Common myeloid progenitor, CD34-positive (primary cell): ENCODE data around the gene IQCE.

Source experiments
- CTCF ChIA-PET: fragments of 350-600 bp; sonication (Branson Sonifier 250); formaldehyde crosslinking; loops from one replicate; lab custom pipeline; 2021; ENCODE audit warnings: antibody characterized with exemption; lab: Charles Lee
- POLR2A ChIA-PET: fragments of 350-600 bp; sonication (Branson Sonifier 250); formaldehyde crosslinking; loops from one replicate; lab custom pipeline; 2021; ENCODE audit warnings: antibody characterized with exemption; lab: Charles Lee
- DNase-seq, 3 donors: peaks; one replicate each; pipeline versions ENCODE4 v3.0.0 to v3.0.0-alpha.2; 2013
- H3K27ac ChIP-seq, 2 experiments: 1 replicate in 1 of 2; 2 replicates in 1 of 2; pipeline ENCODE4 v1.7.0; 2013; ENCODE audit warnings: inconsistent platforms in 2 of 2, low read length in 2 of 2, mild to moderate bottlenecking in 2 of 2, low read depth in 1 of 2, moderate library complexity in 1 of 2; ENCODE audit not compliant: severe bottlenecking in 2 of 2, insufficient read depth in 1 of 2, poor library complexity in 1 of 2
- H3K27me3 ChIP-seq, 5 experiments: replicated peaks in 2 of 5; 1 replicate in 3 of 5; 2 replicates in 2 of 5; pipeline versions ENCODE4 v1.6.1 to v1.7.0; 2013; ENCODE audit warnings: low read length in 4 of 5, mild to moderate bottlenecking in 2 of 5, moderate library complexity in 2 of 5, inconsistent platforms in 1 of 5; ENCODE audit not compliant: insufficient read depth in 5 of 5, control insufficient read depth in 4 of 5
- H3K36me3 ChIP-seq, 4 experiments: 1 replicate in 2 of 4; 2 replicates in 2 of 4; pipeline versions ENCODE4 v1.6.1 to v1.7.0; 2013; ENCODE audit warnings: low read length in 3 of 4, control low read depth in 1 of 4, mild to moderate bottlenecking in 1 of 4; ENCODE audit not compliant: control insufficient read depth in 4 of 4, insufficient read depth in 4 of 4
- H3K4me1 ChIP-seq, 4 experiments: 1 replicate in 3 of 4; 2 replicates in 1 of 4; pipeline versions ENCODE4 v1.6.1 to v1.7.1; 2013; ENCODE audit warnings: low read length in 3 of 4, mild to moderate bottlenecking in 3 of 4, control low read depth in 1 of 4, inconsistent platforms in 1 of 4, moderate library complexity in 1 of 4; ENCODE audit not compliant: control insufficient read depth in 4 of 4, insufficient read depth in 4 of 4; ENCODE audit errors: control extremely low read depth in 1 of 4
- H3K4me3 ChIP-seq, 7 experiments: 1 replicate in 4 of 7; 2 replicates in 3 of 7; pipeline versions ENCODE4 v1.5.1 to v1.7.0; 2013; ENCODE audit warnings: mild to moderate bottlenecking in 7 of 7, low read length in 6 of 7, moderate library complexity in 6 of 7, inconsistent platforms in 2 of 7, low read depth in 2 of 7, control low read depth in 1 of 7; ENCODE audit not compliant: insufficient read depth in 4 of 7, control insufficient read depth in 1 of 7; ENCODE audit errors: extremely low read depth in 1 of 7
- H3K9me3 ChIP-seq, 5 experiments: 1 replicate in 4 of 5; 2 replicates in 1 of 5; pipeline versions ENCODE4 v1.6.1 to v1.7.1; 2013; ENCODE audit warnings: low read length in 4 of 5, mild to moderate bottlenecking in 2 of 5, inconsistent platforms in 1 of 5, low read depth in 1 of 5, moderate library complexity in 1 of 5; ENCODE audit not compliant: control insufficient read depth in 4 of 5, insufficient read depth in 2 of 5; ENCODE audit errors: control extremely low read depth in 1 of 5
- WGBS: methylation state at CpG from one replicate; pipeline ENCODE4 v1.1.5; 2013; ENCODE audit not compliant: insufficient coverage; 5-methylcytosine and 5-hydroxymethylcytosine counted together

The IQCE gene

DNA sequence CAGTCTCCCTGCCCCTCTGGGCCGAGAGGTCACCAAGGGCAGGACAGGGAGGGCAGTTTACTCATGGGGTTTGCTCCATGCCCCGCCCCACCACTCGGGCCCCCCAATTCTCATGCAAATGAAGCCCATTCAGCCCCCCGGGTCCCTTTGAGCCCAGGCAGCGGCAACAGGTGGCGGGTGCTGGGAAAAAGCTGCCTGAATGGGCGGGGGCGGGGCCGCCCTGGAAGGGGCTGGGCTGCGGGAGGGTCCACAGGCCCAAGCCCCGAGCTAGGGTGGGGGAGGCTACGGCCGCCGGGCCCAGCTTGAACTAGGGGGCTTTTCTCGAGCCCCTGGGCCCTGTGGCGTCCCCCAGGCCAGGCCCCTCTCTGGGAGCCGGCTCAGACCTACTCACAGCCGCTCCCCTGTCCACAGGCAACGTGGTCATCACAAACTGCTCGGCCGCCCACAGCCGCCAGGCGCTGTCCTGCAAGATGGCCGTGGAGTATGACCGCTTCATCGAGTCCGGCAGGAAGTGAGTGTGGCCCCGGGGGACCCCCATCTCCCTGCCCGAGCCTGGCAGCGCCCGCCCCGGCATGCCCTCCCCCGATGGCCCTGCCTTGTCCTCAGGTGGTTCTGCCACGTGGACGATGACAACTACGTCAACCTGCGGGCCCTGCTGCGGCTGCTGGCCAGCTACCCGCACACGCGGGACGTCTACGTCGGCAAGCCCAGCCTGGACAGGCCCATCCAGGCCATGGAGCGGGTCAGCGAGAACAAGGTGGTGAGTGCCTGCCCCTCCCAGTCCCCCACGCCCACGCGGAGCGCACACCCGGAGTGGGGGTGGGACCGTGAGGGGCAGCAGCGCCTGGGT lies 33.7 kb upstream of the IQCE start:
- peaks cover 11 to 99% (median 96%) of the 10 kb centered on the region in 4 experiments for H3K4me1 ChIP-seq
- H3K36me3 ChIP-seq, result peaks cover 0 to 26% (median 9%) of the 10 kb centered on the region in 4 experiments
- CTCF ChIA-PET, result interaction anchor here (1.0 to 6.6 kb wide), 2 partner anchors 14 to 37 kb away, joined by 4 to 22 read pairs; no protein-coding TSS in a partner anchor
- no peak for DNase-seq
- H3K9me3 ChIP-seq, result no peaks in the 10 kb centered on the region
- H3K27ac ChIP-seq, result no peak overlapping the region
- POLR2A ChIA-PET, result interaction anchor here (1.9 kb wide), 1 partner anchor 14 kb away, joined by 10 read pairs; no protein-coding TSS in a partner anchor
- H3K4me3 ChIP-seq, result no peak overlapping the region
- 91% methylated on average over 45 of the region's 53 CpGs for WGBS
- peaks cover 0 to 4% (median 0%) of the 10 kb centered on the region in 5 experiments for H3K27me3 ChIP-seq

DNA sequence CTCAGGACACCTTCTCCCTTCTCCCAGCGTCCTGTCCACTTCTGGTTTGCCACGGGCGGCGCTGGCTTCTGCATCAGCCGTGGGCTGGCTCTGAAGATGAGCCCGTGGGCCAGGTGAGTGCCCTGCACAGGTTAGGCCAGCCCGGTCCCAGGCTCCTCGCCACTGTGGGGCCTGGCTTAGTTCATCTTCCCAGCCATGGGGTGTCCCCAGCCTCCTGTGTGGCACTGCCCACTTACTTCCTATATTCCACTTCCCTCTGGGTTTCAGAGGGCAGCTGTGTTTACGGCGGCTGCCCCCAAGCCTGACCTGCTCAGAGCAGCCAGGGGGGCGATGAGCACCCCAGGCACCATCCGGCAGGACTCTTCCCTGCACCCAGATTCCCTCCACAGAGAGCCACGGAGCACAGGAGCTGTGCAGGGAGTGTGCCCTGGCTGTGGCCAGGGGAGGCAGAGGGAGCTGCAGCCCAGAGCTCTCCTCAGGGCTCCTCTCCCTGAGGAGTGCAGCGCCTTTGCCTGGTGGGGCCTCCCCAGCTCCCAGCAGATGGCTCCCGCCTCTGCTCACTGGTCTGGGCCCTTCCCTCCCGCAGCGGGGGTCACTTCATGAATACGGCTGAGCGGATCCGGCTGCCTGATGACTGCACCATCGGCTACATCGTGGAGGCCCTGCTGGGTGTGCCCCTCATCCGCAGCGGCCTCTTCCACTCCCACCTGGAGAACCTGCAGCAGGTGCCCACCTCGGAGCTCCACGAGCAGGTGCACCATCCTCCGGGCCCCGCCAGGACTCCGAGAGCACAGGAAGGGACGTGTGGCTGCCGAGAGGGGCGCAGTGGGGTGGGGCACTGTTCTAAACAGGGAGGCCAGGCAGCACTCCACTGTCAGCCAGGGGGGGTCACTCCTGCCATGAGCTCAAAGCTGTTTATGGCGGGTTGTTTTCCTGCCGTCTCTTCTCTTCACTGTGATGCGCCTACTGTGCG lies 32.8 kb upstream of the IQCE start:
- Histone ChIP-seq H3K4me3 (no peak overlapping the region), H3K36me3 (peaks cover 0 to 26% (median 9%) of the 10 kb centered on the region in 4 experiments), H3K27me3 (no peaks in the 10 kb centered on the region), H3K27ac (no peak overlapping the region), H3K4me1 (peaks cover 11 to 99% (median 96%) of the 10 kb centered on the region in 4 experiments), H3K9me3 (no peaks in the 10 kb centered on the region)
- DNase-seq, result no peak
- 79% methylated on average over 26 of the region's 36 CpGs for whole genome bisulfite sequencing
- POLR2A ChIA-PET, result interaction anchor here (1.9 kb wide), 1 partner anchor 15 kb away, joined by 10 read pairs; no protein-coding TSS in a partner anchor
- CTCF ChIA-PET, result interaction anchor here (1.0 to 6.6 kb wide), 3 partner anchors 9 to 20 kb away, joined by 3 to 22 read pairs (median 3); no protein-coding TSS in a partner anchor

DNA sequence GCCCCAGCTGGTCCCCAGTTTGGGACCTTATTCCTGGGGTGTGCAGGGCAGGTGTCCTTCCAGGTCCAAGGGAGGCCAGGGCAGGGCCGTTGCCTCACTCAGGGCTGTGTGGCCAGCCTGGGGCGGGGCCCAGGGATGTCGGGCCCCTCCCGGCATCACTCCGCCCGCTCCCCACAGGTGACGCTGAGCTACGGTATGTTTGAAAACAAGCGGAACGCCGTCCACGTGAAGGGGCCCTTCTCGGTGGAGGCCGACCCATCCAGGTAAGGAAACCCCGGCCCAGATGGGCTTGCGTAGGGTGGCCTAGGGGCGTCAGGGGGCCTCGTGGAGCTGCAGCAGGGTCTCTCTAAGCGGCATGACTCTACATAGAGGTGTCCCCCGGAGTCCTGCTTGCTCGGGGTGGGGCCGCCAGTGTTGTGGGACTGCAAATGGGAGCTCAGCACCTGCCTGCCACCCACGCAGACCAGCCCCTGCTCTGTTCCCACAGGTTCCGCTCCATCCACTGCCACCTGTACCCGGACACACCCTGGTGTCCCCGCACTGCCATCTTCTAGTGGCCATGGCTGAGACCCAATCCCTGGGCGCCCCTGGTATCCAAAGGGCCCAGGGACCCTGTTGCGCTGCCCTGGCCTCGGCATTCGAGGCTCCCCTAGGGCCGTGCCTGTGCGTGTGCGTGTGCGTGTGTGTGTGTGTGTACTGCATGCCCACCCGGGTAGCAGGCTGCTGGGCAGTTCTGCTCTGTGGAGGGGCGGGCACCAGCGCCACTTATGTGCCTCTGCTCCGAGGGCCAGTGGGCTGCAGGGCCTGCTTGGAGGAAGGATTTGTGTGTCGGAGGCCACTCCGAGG lies 31.9 kb upstream of the IQCE start:
- ChIA-PET CTCF (interaction anchor here (0.9 to 6.6 kb wide), 5 partner anchors 10 to 57 kb away, joined by 3 to 22 read pairs (median 4); partner anchors contain the start of gene BRAT1), POLR2A (interaction anchor here (1.1 to 1.9 kb wide), 2 partner anchors 16 kb away, joined by 5 to 10 read pairs; no protein-coding TSS in a partner anchor)
- Histone ChIP-seq H3K4me3 (no peak overlapping the region), H3K27ac (no peak overlapping the region), H3K27me3 (no peaks in the 10 kb centered on the region), H3K36me3 (peaks cover 0 to 26% (median 9%) of the 10 kb centered on the region in 4 experiments), H3K9me3 (no peaks in the 10 kb centered on the region), H3K4me1 (peaks cover 7 to 96% (median 92%) of the 10 kb centered on the region in 4 experiments)
- 97% methylated on average over 32 of the region's 40 CpGs for WGBS
- DNase-seq, result no peak

- POLR2A ChIA-PET, result interaction anchor here (0.9 to 2.7 kb wide), 3 partner anchors 17 to 35 kb away, joined by 3 to 8 read pairs (median 5); no protein-coding TSS in a partner anchor
- Histone ChIP-seq H3K4me3 (peak overlapping the region in 2 of 7 experiments; percentile 41 to 66), H3K36me3 (peaks cover 0 to 26% (median 9%) of the 10 kb centered on the region in 4 experiments), H3K9me3 (no peaks in the 10 kb centered on the region), H3K27me3 (no peaks in the 10 kb centered on the region), H3K4me1 (peaks cover 6 to 87% (median 83%) of the 10 kb centered on the region in 4 experiments), H3K27ac (peak overlapping the region in 1 of 2 experiments; percentile 87)
- 80% methylated on average over 10 of the region's 17 CpGs for WGBS
- peak in 2 of 3 donors; percentile 41 to 59 for DNase-seq
- CTCF ChIA-PET, result interaction anchor here (0.9 to 6.6 kb wide), 6 partner anchors 17 to 182 kb away, joined by 3 to 22 read pairs (median 6); partner anchors contain the start of gene BRAT1
Observed at GRCh38 chr7:2527505-2528467, 31.0 kb upstream of the IQCE start.

- WGBS, result 44% methylated on average over 18 of the region's 18 CpGs
- Histone ChIP-seq H3K4me3 (peak overlapping the region in 5 of 7 experiments; percentile 1 to 66 (median 50)), H3K27ac (peak overlapping the region in 1 of 2 experiments; percentile 87), H3K4me1 (peaks cover 6 to 79% (median 75%) of the 10 kb centered on the region in 4 experiments), H3K36me3 (peaks cover 0 to 26% (median 9%) of the 10 kb centered on the region in 4 experiments), H3K9me3 (no peaks in the 10 kb centered on the region), H3K27me3 (no peaks in the 10 kb centered on the region)
- POLR2A ChIA-PET, result interaction anchor here (0.6 to 2.7 kb wide), 5 partner anchors 17 to 210 kb away, joined by 3 to 28 read pairs (median 7); no protein-coding TSS in a partner anchor
- no peak for DNase-seq
- CTCF ChIA-PET, result interaction anchor here (0.9 to 6.6 kb wide), 8 partner anchors 11 to 181 kb away, joined by 3 to 22 read pairs (median 5); no protein-coding TSS in a partner anchor
Observed at GRCh38 chr7:2528481-2529095, 30.2 kb upstream of the IQCE start.
